ENCODE results near the gene INVS. TPM values are rescaled to one million over a fixed set of nuclear protein-coding genes. Genes with fewer than 3 reads are reported as not detected.

The INVS gene
- total RNA-seq, 1 experiment from 2014 or later: 21.1 TPM

- ChIA-PET RAD21 (ENCODE audit: low non-redundant PET in 1 of 2, low total read pairs in 2 of 2, uncharacterized antibody in 2 of 2, unreplicated experiment in 2 of 2) (no interaction called here), CTCF (no interaction called here), POLR2A (no interaction called here)
- DNase-seq (ENCODE audit: low read depth, low spot score): peak; percentile 12
- peak overlapping the region; percentile 73 for H3K27ac ChIP-seq (ENCODE audit: low read depth, low read length)
- TF ChIP-seq JUND (IDR thresholded peaks at IDR 0.05): no peak
- 0 out of 2 replicates have a peak, but pooled peaks have one; percentile 10 for TF ChIP-seq MAX (IDR thresholded peaks at IDR 0.05)
- peaks cover 0 to 12% of the 10 kb centered on the region in 2 experiments; a peak in 3 of 4 replicates for H3K4me1 ChIP-seq (ENCODE audit: control insufficient read depth in 1 of 2, insufficient read depth in 2 of 2, low read length in 2 of 2)
- H3K9ac ChIP-seq (ENCODE audit: low read length): peak overlapping the region; percentile 55
- BruUV-seq (replicated peaks): no TSS peak
- peaks cover 48% of the 10 kb centered on the region for H3K79me2 ChIP-seq (ENCODE audit: insufficient read depth, low read length)
- H3K4me3 ChIP-seq (replicated peaks in 1 of 2; ENCODE audit: low read depth in 1 of 2, low read length in 2 of 2): peak overlapping the region; percentile 90 to 97
- H4K20me1 ChIP-seq (ENCODE audit: insufficient read depth): peaks cover 6% of the 10 kb centered on the region; the same call in 1 of the 2 replicates
- ATAC-seq: peak; percentile 11
- H2AFZ ChIP-seq (ENCODE audit: low read depth, low read length, poor library complexity, severe bottlenecking): peak overlapping the region; percentile 1
- H3K4me2 ChIP-seq (ENCODE audit: low read length): peak overlapping the region; percentile 91
- H3K9me3 ChIP-seq (ENCODE audit: control insufficient read depth in 1 of 2, insufficient read depth in 1 of 2, low read depth in 1 of 2, low read length in 2 of 2): no peaks in the 10 kb centered on the region
- H3K9me2 ChIP-seq (ENCODE audit: insufficient read depth): no peaks in the 10 kb centered on the region
- intact Hi-C loops (cut with micrococcal nuclease): loop anchor here (5.0 kb wide), 1 partner anchor 277 kb away; the partner anchor contains the start of gene NR4A3
- no peaks in the 10 kb centered on the region for H3K36me3 ChIP-seq (ENCODE audit: control insufficient read depth in 1 of 2, insufficient read depth in 2 of 2, low read length in 2 of 2)
- H3K27me3 ChIP-seq (ENCODE audit: insufficient read depth, low read length): no peaks in the 10 kb centered on the region
Measured at GRCh38 chr9:100099722-100100042, 639 bp downstream of the INVS start.

- ChIA-PET RAD21 (ENCODE audit: low non-redundant PET in 1 of 2, low total read pairs in 2 of 2, uncharacterized antibody in 2 of 2, unreplicated experiment in 2 of 2) (no interaction called here), POLR2A (no interaction called here), CTCF (no interaction called here)
- no TSS peak for BruUV-seq (replicated peaks)
- H4K20me1 ChIP-seq (ENCODE audit: insufficient read depth): peaks cover 6% of the 10 kb centered on the region; the same call in 1 of the 2 replicates
- no peaks in the 10 kb centered on the region for H3K9me2 ChIP-seq (ENCODE audit: insufficient read depth)
- peak overlapping the region; percentile 91 for H3K4me2 ChIP-seq (ENCODE audit: low read length)
- ATAC-seq (no peak), DNase-seq (ENCODE audit: low read depth, low spot score) (no peak)
- H3K79me2 ChIP-seq (ENCODE audit: insufficient read depth, low read length): peaks cover 43% of the 10 kb centered on the region
- no peak for TF ChIP-seq TCF7L2 (IDR thresholded peaks at IDR 0.05; ENCODE audit: borderline replicate concordance, extremely low read depth, insufficient read depth, insufficient read length)
- TF ChIP-seq CBX3 (IDR thresholded peaks at IDR 0.05; ENCODE audit: low read depth): no peak
- no peak for TF ChIP-seq CTCF (IDR thresholded peaks at IDR 0.05 in 2 of 3, conservative IDR thresholded peaks at IDR 0.05 in 1 of 3; ENCODE audit: borderline replicate concordance in 1 of 3, insufficient read depth in 1 of 3, low read depth in 2 of 3, low read length in 2 of 3)
- TF ChIP-seq ZFX (IDR thresholded peaks at IDR 0.05): no peak
- TF ChIP-seq EZH2phosphoT487 (IDR thresholded peaks at IDR 0.05; ENCODE audit: borderline replicate concordance): no peak
- TF ChIP-seq EGR1 (IDR thresholded peaks at IDR 0.05; ENCODE audit: low read depth): no peak
- TF ChIP-seq POLR2A (IDR thresholded peaks at IDR 0.05; ENCODE audit: borderline replicate concordance, extremely low read depth, insufficient read depth, insufficient read length): no peak
- TF ChIP-seq SRF (IDR thresholded peaks at IDR 0.05; ENCODE audit: low read depth): no peak
- TF ChIP-seq ATF3 (IDR thresholded peaks at IDR 0.05): no peak
- no peak for TF ChIP-seq REST (IDR thresholded peaks at IDR 0.05; ENCODE audit: low read depth)
- TF ChIP-seq RAD21 (IDR thresholded peaks at IDR 0.05; ENCODE audit: low read depth): no peak
- H3K9ac ChIP-seq (ENCODE audit: low read length): peak overlapping the region; percentile 55
- H3K27me3 ChIP-seq (ENCODE audit: insufficient read depth, low read length): no peaks in the 10 kb centered on the region
- intact Hi-C loops (cut with micrococcal nuclease): no loop called here
- peaks cover 0 to 12% of the 10 kb centered on the region in 2 experiments; a peak in 3 of 4 replicates for H3K4me1 ChIP-seq (ENCODE audit: control insufficient read depth in 1 of 2, insufficient read depth in 2 of 2, low read length in 2 of 2)
- H3K36me3 ChIP-seq (ENCODE audit: control insufficient read depth in 1 of 2, insufficient read depth in 2 of 2, low read length in 2 of 2): 0 out of 4 replicates have a peak, but pooled peaks cover 0 to under 1% of the 10 kb centered on the region in 2 experiments
- peak overlapping the region; percentile 90 to 97 for H3K4me3 ChIP-seq (replicated peaks in 1 of 2; ENCODE audit: low read depth in 1 of 2, low read length in 2 of 2)
- H3K9me3 ChIP-seq (ENCODE audit: control insufficient read depth in 1 of 2, insufficient read depth in 1 of 2, low read depth in 1 of 2, low read length in 2 of 2): no peaks in the 10 kb centered on the region
- peak overlapping the region; percentile 73; the same call in 1 of the 2 replicates for H3K27ac ChIP-seq (ENCODE audit: low read depth, low read length)
- H2AFZ ChIP-seq (ENCODE audit: low read depth, low read length, poor library complexity, severe bottlenecking): peak overlapping the region; percentile 1
Measured at GRCh38 chr9:100100146-100100667, 1.2 kb downstream of the INVS start.

All from HCT116 (cell line).